ENCODE results near the gene ATRN.

The ATRN gene

GRCh38 chr20:3628502-3629314 is 157.9 kb downstream of the ATRN start:
- no peak for DNase-seq (ENCODE audit: low read depth)

- no peak for DNase-seq (ENCODE audit: low read depth)
Observed at GRCh38 chr20:3629893-3630292, 159.1 kb downstream of the ATRN start.

- no peak for DNase-seq (ENCODE audit: low read depth)
Observed at GRCh38 chr20:3630429-3630828, 159.6 kb downstream of the ATRN start.

GRCh38 chr20:3631534-3631933 is 160.7 kb downstream of the ATRN start:
- DNase-seq (ENCODE audit: low read depth) = no peak

- no peak for DNase-seq (ENCODE audit: low read depth)
Observed at GRCh38 chr20:3632311-3633004, 161.6 kb downstream of the ATRN start.

- no peak for DNase-seq (ENCODE audit: low read depth)
Observed at GRCh38 chr20:3633913-3634478, 163.2 kb downstream of the ATRN start.

- DNase-seq (ENCODE audit: low read depth) = no peak
Observed at GRCh38 chr20:3635346-3635745, 164.5 kb downstream of the ATRN start.

GRCh38 chr20:3640259-3640658 is 169.4 kb downstream of the ATRN start:
- DNase-seq (ENCODE audit: low read depth) = no peak

GRCh38 chr20:3645309-3646066 is 174.7 kb downstream of the ATRN start:
- no peak for DNase-seq (ENCODE audit: low read depth)

- DNase-seq (ENCODE audit: low read depth) = no peak
Observed at GRCh38 chr20:3646067-3646440, 175.2 kb downstream of the ATRN start.

GRCh38 chr20:3646651-3647050 is 175.8 kb downstream of the ATRN start:
- no peak for DNase-seq (ENCODE audit: low read depth)

GRCh38 chr20:3647473-3647872 is 176.7 kb downstream of the ATRN start:
- DNase-seq (ENCODE audit: low read depth) = no peak

GRCh38 chr20:3648951-3649350 is 178.1 kb downstream of the ATRN start:
- no peak for DNase-seq (ENCODE audit: low read depth)

GRCh38 chr20:3651204-3651962 is 180.6 kb downstream of the ATRN start:
- DNase-seq (ENCODE audit: low read depth) = no peak

GRCh38 chr20:3652221-3652620 is 181.4 kb downstream of the ATRN start:
- DNase-seq (ENCODE audit: low read depth) = no peak

GRCh38 chr20:3652676-3653596 is 182.1 kb downstream of the ATRN start:
- DNase-seq (ENCODE audit: low read depth) = no peak

- DNase-seq (ENCODE audit: low read depth) = no peak
Observed at GRCh38 chr20:3653921-3654320, 183.1 kb downstream of the ATRN start.

- DNase-seq (ENCODE audit: low read depth) = no peak
Observed at GRCh38 chr20:3654326-3655130, 183.7 kb downstream of the ATRN start.

- DNase-seq (ENCODE audit: low read depth) = no peak
Observed at GRCh38 chr20:3655131-3655405, 184.2 kb downstream of the ATRN start.
